GM12873 (cell line): ENCODE measurements around the gene PDK2.

Experiments used
- TF ChIP-seq, protein P1 (sequence below): IDR thresholded peaks from 2 replicates; pipeline ENCODE4 v1.5.1; 2012; ENCODE audit warnings: low read depth, mild to moderate bottlenecking, moderate library complexity, low read length, control low read depth; ENCODE audit not compliant: insufficient read depth; ENCODE audit errors: missing control alignments

PDK2 gene

GRCh38 chr17:50129353-50129727, 34.2 kb downstream of the PDK2 start:
- TF ChIP-seq, protein P1, sequence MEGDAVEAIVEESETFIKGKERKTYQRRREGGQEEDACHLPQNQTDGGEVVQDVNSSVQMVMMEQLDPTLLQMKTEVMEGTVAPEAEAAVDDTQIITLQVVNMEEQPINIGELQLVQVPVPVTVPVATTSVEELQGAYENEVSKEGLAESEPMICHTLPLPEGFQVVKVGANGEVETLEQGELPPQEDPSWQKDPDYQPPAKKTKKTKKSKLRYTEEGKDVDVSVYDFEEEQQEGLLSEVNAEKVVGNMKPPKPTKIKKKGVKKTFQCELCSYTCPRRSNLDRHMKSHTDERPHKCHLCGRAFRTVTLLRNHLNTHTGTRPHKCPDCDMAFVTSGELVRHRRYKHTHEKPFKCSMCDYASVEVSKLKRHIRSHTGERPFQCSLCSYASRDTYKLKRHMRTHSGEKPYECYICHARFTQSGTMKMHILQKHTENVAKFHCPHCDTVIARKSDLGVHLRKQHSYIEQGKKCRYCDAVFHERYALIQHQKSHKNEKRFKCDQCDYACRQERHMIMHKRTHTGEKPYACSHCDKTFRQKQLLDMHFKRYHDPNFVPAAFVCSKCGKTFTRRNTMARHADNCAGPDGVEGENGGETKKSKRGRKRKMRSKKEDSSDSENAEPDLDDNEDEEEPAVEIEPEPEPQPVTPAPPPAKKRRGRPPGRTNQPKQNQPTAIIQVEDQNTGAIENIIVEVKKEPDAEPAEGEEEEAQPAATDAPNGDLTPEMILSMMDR = no peak

GRCh38 chr17:50129728-50130558, 34.8 kb downstream of the PDK2 start, which contains the start of gene SAMD14:
TSS of gene SAMD14 (minus strand) at chr17:50130160. CDS start at chr17:50124959, 5,201 bp downstream.
- TF ChIP-seq, protein P1 = no peak

GRCh38 chr17:50130559-50131305, 35.6 kb downstream of the PDK2 start:
- TF ChIP-seq, protein P1 = no peak

- TF ChIP-seq, protein P1 = no peak
Observed at GRCh38 chr17:50132104-50132794, 37.1 kb downstream of the PDK2 start.

GRCh38 chr17:50133028-50133768, 38.0 kb downstream of the PDK2 start:
- TF ChIP-seq, protein P1 = no peak

GRCh38 chr17:50133769-50134099, 38.6 kb downstream of the PDK2 start:
- TF ChIP-seq, protein P1 = no peak
